PC-3 (cell line): ENCODE measurements around the gene AIFM2.

Experiments used
- CTCF ChIP-seq: fragments of 300-600 bp; sonication (generic); conservative IDR thresholded peaks from 2 replicates; pipeline ENCODE4 v1.5.1; 2017; ENCODE audit warnings: antibody characterized with exemption, low read depth, mild to moderate bottlenecking, low read length
- EZH2 ChIP-seq: fragments of 300-600 bp; sonication (generic); IDR thresholded peaks from one replicate; pipeline ENCODE4 v1.6.1; 2017; ENCODE audit warnings: antibody characterized with exemption, mild to moderate bottlenecking, low read length; ENCODE audit not compliant: unreplicated experiment
- EZH2phosphoT487 ChIP-seq: fragments of 300-600 bp; sonication (generic); IDR thresholded peaks from 2 replicates; pipeline ENCODE4 v1.6.1; 2018; ENCODE audit warnings: mild to moderate bottlenecking, antibody characterized with exemption, low read length, borderline replicate concordance

- TF ChIP-seq CTCF = no peak
- TF ChIP-seq EZH2phosphoT487 = no peak
- TF ChIP-seq EZH2 = no peak
Measured at GRCh38 chr10:70125918-70126552, 6.6 kb downstream of the AIFM2 start.
